Ishikawa (cell line): ENCODE measurements around the gene BSCL2.

Experiments
- CEBPB ChIP-seq: IDR thresholded peaks from 2 replicates; pipeline ENCODE4 v1.6.1; 2012
- CREB1 ChIP-seq: IDR thresholded peaks from 2 replicates; pipeline ENCODE4 v1.6.1; 2012; ENCODE audit warnings: low read depth
- EGR1 ChIP-seq: IDR thresholded peaks from 2 replicates; pipeline ENCODE4 v1.6.1; 2012
- EP300 ChIP-seq: IDR thresholded peaks from 2 replicates; pipeline ENCODE4 v1.6.1; 2012; ENCODE audit warnings: borderline replicate concordance
- FOXM1 ChIP-seq: IDR thresholded peaks from 2 replicates; pipeline ENCODE4 v1.6.1; 2012; ENCODE audit warnings: low read depth, borderline replicate concordance
- NFIC ChIP-seq: IDR thresholded peaks from 2 replicates; pipeline ENCODE4 v1.6.1; 2012
- RAD21 ChIP-seq: IDR thresholded peaks from 2 replicates; pipeline ENCODE4 v1.6.1; 2012; ENCODE audit warnings: low read depth
- TAF1 ChIP-seq: IDR thresholded peaks from 2 replicates; pipeline ENCODE4 v1.6.1; 2012; ENCODE audit warnings: low read depth, mild to moderate bottlenecking
- TCF12 ChIP-seq: IDR thresholded peaks from 2 replicates; pipeline ENCODE4 v1.6.1; 2012; ENCODE audit warnings: low read depth
- TEAD4 ChIP-seq: IDR thresholded peaks from 2 replicates; pipeline ENCODE4 v1.6.1; 2012
- USF1 ChIP-seq: IDR thresholded peaks from 2 replicates; pipeline ENCODE4 v1.6.1; 2012
- YY1 ChIP-seq: IDR thresholded peaks from 2 replicates; pipeline ENCODE4 v1.6.1; 2012; ENCODE audit warnings: low read depth
- ZBTB7A ChIP-seq: IDR thresholded peaks from 2 replicates; pipeline ENCODE4 v1.6.1; 2012; ENCODE audit warnings: low read depth
- TF ChIP-seq, protein P1 (sequence below): IDR thresholded peaks from 2 replicates; pipeline ENCODE4 v1.6.1; 2012
- TF ChIP-seq, protein P2 (sequence below): IDR thresholded peaks from 2 replicates; pipeline ENCODE4 v1.6.1; 2012; ENCODE audit warnings: low read depth, mild to moderate bottlenecking

BSCL2 gene

DNA sequence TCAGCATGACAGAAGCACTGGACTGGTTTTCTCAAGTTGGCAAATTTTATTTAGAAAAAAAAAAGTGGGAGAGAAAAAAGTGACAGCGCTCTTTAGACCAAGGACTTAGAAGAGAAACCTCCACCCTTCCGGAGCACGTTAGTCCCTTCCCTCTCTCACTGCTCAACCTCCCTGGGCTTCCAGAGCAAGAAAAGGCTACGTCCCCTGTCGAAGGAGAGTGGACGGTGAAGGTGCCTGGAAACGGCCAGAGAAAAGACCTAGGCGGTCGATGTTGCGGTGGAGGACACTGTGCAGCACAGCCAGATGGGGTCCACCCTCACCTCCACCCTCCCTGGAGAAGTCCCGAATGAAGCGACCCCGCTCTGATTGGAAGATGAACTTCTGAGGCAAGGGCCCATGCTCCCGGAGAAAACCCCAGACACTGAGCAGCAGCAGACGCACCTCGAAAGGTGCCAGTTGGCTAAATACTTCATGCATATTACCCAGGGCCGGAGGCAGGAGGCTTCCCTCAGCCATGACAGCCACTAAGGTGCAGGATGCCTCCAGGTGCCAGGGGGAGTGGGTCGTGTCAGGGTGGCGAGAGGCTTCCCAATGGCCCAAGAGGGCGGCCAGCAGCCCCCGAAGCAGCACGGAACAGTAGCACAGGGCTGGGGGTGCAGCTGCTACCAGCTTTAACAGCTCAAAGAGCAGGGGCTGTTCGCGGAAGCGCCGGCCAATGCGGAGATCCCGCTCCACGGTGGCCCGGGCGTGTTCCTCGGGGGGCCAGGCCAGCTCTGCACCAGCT lies 60.2 kb downstream of the BSCL2 start:
- TF ChIP-seq, protein P1, sequence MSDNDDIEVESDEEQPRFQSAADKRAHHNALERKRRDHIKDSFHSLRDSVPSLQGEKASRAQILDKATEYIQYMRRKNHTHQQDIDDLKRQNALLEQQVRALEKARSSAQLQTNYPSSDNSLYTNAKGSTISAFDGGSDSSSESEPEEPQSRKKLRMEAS: 0 out of 2 replicates have a peak, but pooled peaks have one; percentile 6
- no peak for TF ChIP-seq RAD21
- TF ChIP-seq USF1: no peak

- no peak for TF ChIP-seq EGR1
- peak; percentile 99 for TF ChIP-seq TAF1
- TF ChIP-seq YY1: peak; percentile 97
- TF ChIP-seq CREB1: peak; percentile 79
- TF ChIP-seq, protein P1: peak; percentile 63
- no peak for TF ChIP-seq ZBTB7A
- TF ChIP-seq, protein P2, sequence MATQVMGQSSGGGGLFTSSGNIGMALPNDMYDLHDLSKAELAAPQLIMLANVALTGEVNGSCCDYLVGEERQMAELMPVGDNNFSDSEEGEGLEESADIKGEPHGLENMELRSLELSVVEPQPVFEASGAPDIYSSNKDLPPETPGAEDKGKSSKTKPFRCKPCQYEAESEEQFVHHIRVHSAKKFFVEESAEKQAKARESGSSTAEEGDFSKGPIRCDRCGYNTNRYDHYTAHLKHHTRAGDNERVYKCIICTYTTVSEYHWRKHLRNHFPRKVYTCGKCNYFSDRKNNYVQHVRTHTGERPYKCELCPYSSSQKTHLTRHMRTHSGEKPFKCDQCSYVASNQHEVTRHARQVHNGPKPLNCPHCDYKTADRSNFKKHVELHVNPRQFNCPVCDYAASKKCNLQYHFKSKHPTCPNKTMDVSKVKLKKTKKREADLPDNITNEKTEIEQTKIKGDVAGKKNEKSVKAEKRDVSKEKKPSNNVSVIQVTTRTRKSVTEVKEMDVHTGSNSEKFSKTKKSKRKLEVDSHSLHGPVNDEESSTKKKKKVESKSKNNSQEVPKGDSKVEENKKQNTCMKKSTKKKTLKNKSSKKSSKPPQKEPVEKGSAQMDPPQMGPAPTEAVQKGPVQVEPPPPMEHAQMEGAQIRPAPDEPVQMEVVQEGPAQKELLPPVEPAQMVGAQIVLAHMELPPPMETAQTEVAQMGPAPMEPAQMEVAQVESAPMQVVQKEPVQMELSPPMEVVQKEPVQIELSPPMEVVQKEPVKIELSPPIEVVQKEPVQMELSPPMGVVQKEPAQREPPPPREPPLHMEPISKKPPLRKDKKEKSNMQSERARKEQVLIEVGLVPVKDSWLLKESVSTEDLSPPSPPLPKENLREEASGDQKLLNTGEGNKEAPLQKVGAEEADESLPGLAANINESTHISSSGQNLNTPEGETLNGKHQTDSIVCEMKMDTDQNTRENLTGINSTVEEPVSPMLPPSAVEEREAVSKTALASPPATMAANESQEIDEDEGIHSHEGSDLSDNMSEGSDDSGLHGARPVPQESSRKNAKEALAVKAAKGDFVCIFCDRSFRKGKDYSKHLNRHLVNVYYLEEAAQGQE: no peak
- TF ChIP-seq CEBPB: no peak
- peak; percentile 13; the same call in 1 of the 2 replicates for TF ChIP-seq TCF12
- TF ChIP-seq TEAD4: peak; percentile 40; the same call in 1 of the 2 replicates
- TF ChIP-seq USF1: peak; percentile 31; the same call in 1 of the 2 replicates
Measured at GRCh38 chr11:62645946-62646824, 61.0 kb downstream of the BSCL2 start, which contains the start of gene GANAB. TSS of gene GANAB (minus strand) at chr11:62646613. CDS start at chr11:62646599, 14 bp downstream.

DNA sequence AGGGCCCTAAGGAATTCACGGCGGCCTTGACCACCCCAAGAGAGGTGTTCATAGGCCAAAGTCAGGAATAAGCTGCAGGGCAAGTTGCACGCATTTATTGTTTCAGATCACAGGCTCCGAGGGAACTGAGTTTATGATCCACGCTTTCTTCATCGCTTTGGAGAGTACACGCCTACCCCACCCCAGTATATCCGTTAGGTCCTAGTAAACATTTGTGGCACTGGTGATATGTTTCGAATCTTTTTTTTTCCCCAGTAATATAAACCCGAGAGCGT lies 61.6 kb downstream of the BSCL2 start:
- no peak for TF ChIP-seq EGR1
- TF ChIP-seq TCF12: no peak
- TF ChIP-seq, protein P1: no peak
- TF ChIP-seq RAD21: no peak
- TF ChIP-seq, protein P2: no peak
- TF ChIP-seq USF1: no peak
- TF ChIP-seq NFIC: no peak
- no peak for TF ChIP-seq EP300
- no peak for TF ChIP-seq FOXM1
- no peak for TF ChIP-seq CREB1

GRCh38 chr11:62644220-62644619 lies 63.0 kb downstream of the BSCL2 start:
- TF ChIP-seq TCF12 (no peak), CREB1 (no peak), EP300 (no peak), RAD21 (no peak), TEAD4 (no peak), EGR1 (no peak), YY1 (no peak), NFIC (no peak), ZBTB7A (no peak), TAF1 (no peak), USF1 (no peak), CEBPB (no peak)
- TF ChIP-seq, protein P2: no peak
- TF ChIP-seq, protein P1: no peak
